ENCODE data around the gene PIWIL1. TPM values are rescaled to one million over a fixed set of nuclear protein-coding genes. Genes with fewer than 3 reads are reported as not detected.

The PIWIL1 gene
- total RNA-seq, 4 donors from 2014 or later: not detected

- WGBS, 2 donors: 83 to 85% methylated on average over 9 of the region's 9 CpGs
- DNase-seq (ENCODE audit: low spot score in 2 of 2): no peak
- Histone ChIP-seq H3K36me3 (no peaks in the 10 kb centered on the region), H3K9me3 (no peaks in the 10 kb centered on the region), H3K4me1 (no peaks in the 10 kb centered on the region), H3K27ac (no peak overlapping the region), H3K27me3 (no peaks in the 10 kb centered on the region), H3K4me3 (no peak overlapping the region)
- TF ChIP-seq POLR2A (IDR thresholded peaks at IDR 0.05) (no peak), EP300 (IDR thresholded peaks at IDR 0.05) (no peak), CTCF (IDR thresholded peaks at IDR 0.05) (no peak)
These were observed 7.0 kb upstream of the PIWIL1 start for GRCh38 chr12:130330685-130331084.

- no peaks in the 10 kb centered on the region for H3K36me3 ChIP-seq
- H3K4me3 ChIP-seq: no peak overlapping the region
- 77 to 81% methylated on average over 13 to 14 of the region's 14 CpGs for WGBS, 2 donors
- no peak for DNase-seq (ENCODE audit: low spot score in 2 of 2)
- TF ChIP-seq CTCF (IDR thresholded peaks at IDR 0.05) (no peak), EP300 (IDR thresholded peaks at IDR 0.05) (no peak), POLR2A (IDR thresholded peaks at IDR 0.05) (no peak)
- H3K4me1 ChIP-seq: no peaks in the 10 kb centered on the region
- no peak overlapping the region for H3K27ac ChIP-seq
- no peaks in the 10 kb centered on the region for H3K9me3 ChIP-seq
- no peaks in the 10 kb centered on the region for H3K27me3 ChIP-seq
These were observed 6.5 kb upstream of the PIWIL1 start for GRCh38 chr12:130331146-130331545.

GRCh38 chr12:130333341-130333740 lies 4.3 kb upstream of the PIWIL1 start:
- Histone ChIP-seq H3K4me1 (no peaks in the 10 kb centered on the region), H3K36me3 (no peaks in the 10 kb centered on the region), H3K27ac (no peak overlapping the region), H3K9me3 (no peaks in the 10 kb centered on the region), H3K27me3 (no peaks in the 10 kb centered on the region), H3K4me3 (no peak overlapping the region)
- 58 to 71% methylated on average over 10 of the region's 10 CpGs for WGBS, 2 donors
- DNase-seq (ENCODE audit: low spot score in 2 of 2): no peak
- TF ChIP-seq CTCF (IDR thresholded peaks at IDR 0.05) (no peak), EP300 (IDR thresholded peaks at IDR 0.05) (no peak), POLR2A (IDR thresholded peaks at IDR 0.05) (no peak)

GRCh38 chr12:130334399-130334798 lies 3.3 kb upstream of the PIWIL1 start:
- Histone ChIP-seq H3K4me3 (no peak overlapping the region), H3K4me1 (peaks cover 0 to 7% (median 0%) of the 10 kb centered on the region in 4 donors), H3K9me3 (no peaks in the 10 kb centered on the region), H3K36me3 (no peaks in the 10 kb centered on the region), H3K27me3 (peaks cover 0 to 8% of the 10 kb centered on the region in 2 donors), H3K27ac (no peak overlapping the region)
- WGBS, 2 donors: 72 to 77% methylated on average over 8 of the region's 8 CpGs
- DNase-seq (ENCODE audit: low spot score in 2 of 2): no peak
- TF ChIP-seq POLR2A (IDR thresholded peaks at IDR 0.05): no peak
- TF ChIP-seq CTCF (IDR thresholded peaks at IDR 0.05): no peak
- TF ChIP-seq EP300 (IDR thresholded peaks at IDR 0.05): no peak

GRCh38 chr12:130334937-130335336 lies 2.8 kb upstream of the PIWIL1 start:
- Histone ChIP-seq H3K27me3 (peaks cover 0 to 13% of the 10 kb centered on the region in 2 donors), H3K9me3 (no peaks in the 10 kb centered on the region), H3K27ac (no peak overlapping the region), H3K4me3 (no peak overlapping the region), H3K36me3 (no peaks in the 10 kb centered on the region), H3K4me1 (peaks cover 0 to 7% (median 0%) of the 10 kb centered on the region in 4 donors)
- 50 to 52% methylated on average over 15 of the region's 15 CpGs for WGBS, 2 donors
- TF ChIP-seq POLR2A (IDR thresholded peaks at IDR 0.05) (no peak), EP300 (IDR thresholded peaks at IDR 0.05) (no peak)
- no peak for DNase-seq (ENCODE audit: low spot score in 2 of 2)
